Measurements from ENCODE around the gene PSME4.
"Not testable (repeated sequence)": the region's sequence is repeated elsewhere in the genome, so short reads cannot be mapped to it uniquely, and the experiment has no call there.

PSME4 gene

DNA sequence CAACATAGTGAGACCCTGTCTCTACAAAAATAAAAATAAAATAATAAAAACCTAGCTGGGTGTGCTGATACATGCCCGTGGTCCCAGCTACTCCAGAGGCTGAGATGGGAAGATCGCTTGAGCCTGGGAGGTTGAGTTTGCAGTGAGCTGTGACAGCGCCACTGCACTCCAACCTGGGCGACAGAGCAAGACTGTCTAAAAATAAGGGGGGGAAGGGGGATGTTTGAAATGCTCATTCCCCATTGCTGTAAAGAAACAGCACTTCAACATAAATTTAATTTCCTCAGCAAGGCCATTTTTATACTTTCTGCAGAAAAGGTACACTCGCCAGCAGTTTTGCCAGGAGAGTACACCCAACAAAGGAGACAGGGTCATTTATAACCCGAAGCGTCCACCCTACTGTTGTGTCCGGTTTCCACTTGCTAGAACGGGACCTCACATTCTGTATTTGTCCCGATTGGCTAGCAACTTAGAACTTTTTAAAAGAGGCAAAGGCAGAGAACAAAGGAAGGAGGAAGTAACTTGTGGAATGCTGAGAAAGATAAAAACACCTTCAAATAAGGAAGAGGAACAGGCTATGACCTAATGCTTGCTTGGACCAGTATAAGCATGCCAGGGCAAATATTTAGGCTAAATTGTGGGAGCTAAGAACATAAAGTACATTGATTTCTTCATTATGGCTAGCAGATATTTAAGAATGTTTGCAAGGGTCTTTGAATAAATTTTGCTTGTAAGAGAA is 9.1 kb downstream of the PSME4 start:
- not testable (repeated sequence) for DNase-seq

DNA sequence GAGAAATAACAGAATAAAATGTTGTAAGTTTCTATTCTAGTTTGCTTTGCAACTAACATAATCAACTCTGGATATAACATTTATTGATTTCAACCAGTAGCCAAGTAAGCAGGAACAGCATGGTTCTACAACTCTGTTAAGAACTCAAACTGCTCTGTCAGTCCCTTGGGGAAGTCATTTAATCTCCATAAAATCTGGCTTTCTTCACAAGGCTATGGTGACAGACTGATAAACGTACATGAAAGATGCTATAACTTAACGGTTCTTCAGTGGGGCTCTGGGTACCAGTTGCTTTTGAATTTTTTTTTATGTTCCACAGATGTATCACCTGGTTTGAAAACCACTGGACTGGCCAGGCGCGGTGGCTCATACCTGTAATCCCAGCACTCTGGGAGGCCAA is 10.3 kb downstream of the PSME4 start:
- DNase-seq: no peak

- no peak for DNase-seq
These were observed 12.3 kb downstream of the PSME4 start for GRCh38 chr2:53958443-53958842.

GRCh38 chr2:53952519-53952918 is 18.3 kb downstream of the PSME4 start:
- no peak for DNase-seq

- no peak for DNase-seq
These were observed 21.3 kb downstream of the PSME4 start for GRCh38 chr2:53949457-53949856.

DNA sequence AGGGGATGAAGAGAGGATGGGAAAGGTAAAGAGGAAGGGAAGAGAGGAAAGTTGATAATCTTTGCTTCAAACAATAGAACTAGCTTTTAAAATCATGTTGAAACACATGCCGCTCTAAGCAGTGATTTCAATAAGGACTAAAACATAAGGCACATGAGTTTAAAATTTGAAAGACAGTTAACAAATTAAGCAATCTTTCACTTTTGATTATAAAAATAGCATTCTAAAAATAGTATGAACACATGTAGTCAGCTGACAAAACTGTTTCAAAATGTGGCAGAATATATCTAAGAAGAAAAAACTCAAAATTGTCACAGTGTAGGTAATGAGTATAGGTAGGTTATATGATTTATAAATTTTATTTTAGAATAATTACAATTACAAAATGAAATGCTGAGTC is 25.3 kb downstream of the PSME4 start:
- no peak for DNase-seq

DNA sequence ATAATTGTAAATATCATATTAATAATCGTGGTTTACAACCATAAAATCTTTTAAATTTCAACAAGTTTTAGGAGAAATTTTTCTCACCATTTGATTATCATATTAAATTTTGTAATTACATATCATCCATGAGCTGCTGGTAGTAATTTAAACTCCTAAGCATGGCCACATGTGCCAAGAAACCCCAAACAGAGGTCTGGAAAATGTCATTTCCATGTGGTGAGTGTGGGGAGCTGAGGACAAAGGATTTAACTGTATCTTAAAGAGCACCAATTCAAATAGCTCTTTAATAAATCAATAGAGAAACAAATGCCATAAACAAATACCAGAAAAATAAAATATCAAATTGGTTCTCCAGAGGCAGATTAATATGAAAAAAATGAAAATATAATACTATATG is 26.3 kb downstream of the PSME4 start:
- DNase-seq: no peak

DNA sequence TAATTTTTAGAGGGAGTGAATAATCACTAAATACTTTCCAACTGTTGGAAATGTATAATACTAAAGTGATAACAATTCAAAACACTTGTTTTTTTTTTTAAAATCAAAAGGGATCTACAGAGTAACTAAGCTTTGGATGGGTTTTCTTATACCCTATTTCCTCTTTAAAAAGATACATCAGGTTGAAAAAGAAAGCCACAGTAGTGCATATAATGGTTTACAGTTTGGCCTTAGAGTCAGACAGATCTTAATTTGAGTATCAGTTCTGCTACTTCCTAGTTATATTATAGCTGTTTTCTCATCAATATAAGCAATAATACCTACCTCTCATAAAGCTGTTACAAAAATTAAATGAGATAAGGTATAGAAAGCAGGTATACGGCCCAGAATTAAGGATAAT is 28.5 kb downstream of the PSME4 start:
- no peak for DNase-seq

GRCh38 chr2:53941749-53942148 is 29.0 kb downstream of the PSME4 start:
- no peak for DNase-seq

- no peak for DNase-seq
These were observed 31.1 kb downstream of the PSME4 start for GRCh38 chr2:53939656-53940055.

DNA sequence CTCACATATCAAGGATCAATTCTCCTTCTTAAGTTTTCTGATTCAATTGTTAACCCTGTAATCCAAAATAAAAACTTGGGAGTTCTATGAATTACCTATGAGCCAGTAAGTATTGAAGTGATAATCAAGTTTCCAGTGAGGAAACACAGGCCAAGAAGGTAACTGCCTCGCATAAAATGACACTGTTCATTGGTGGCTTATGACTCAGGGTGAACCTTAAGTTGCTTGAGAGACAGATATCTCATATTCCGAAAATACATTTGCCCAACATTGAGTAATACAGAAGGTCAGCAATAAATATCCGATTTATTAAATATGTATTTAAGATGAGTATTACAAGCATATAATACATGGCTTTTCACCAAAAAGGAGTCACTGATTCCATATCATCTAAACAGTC is 31.9 kb downstream of the PSME4 start:
- no peak for DNase-seq

DNA sequence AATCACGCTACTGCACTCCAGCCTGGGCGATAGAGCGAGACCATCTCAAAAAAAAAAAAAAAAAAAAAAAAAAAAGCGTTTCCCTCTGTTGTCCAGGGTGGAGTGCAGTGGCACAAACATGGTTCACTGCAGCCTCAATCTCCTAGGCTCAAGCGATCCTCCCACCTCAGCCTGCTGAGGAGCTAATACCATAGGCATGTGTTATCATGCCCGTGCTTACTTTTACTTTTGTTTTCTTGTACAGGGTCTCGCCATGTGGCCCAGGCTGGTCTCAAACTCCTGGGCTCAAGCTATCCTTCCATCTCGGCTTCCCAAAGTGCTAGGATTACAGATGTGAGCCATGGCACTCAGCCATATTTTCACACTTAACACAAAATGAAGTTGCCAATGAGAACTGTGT is 37.5 kb downstream of the PSME4 start:
- no peak for DNase-seq

DNA sequence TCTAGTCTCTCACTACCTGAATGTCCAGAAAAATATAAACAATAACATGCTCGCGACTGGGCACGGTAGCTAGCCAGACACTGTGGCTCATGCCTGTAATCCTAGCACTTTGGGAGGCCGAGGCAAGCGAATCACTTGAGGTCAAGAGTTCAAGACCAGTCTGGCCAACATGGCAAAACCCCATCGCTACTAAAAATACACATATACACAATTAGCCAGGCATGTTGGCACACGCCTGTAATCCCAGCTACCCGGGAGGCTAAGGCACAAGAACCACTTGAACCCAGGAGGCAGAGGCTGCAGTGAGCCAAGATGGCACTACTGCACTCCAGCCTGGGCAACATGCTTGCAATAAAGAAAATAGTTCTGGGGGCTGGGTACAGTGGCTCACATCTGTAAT is 44.5 kb downstream of the PSME4 start:
- not testable (repeated sequence) for DNase-seq

DNA sequence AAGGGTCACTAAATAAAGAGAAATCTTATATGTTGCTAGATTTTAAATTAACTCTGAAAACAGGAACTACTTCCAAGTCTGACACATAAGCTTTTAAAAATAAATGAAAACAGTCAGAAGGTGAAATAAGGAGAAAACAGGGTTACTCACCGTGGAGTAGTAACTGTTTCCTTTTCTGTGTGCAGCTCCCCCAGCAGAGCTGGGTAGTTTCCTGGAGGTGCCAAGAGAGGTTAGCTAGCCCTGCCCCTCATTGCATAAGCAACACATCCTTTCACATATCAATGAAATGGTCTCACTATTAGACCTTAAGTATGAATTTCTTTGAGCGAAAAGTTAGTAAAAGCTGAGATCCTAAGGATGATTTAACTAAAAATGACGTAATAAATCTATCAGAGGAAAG is 57.1 kb downstream of the PSME4 start:
- DNase-seq: no peak

GRCh38 chr2:53911434-53912189 is 59.2 kb downstream of the PSME4 start:
- no peak for DNase-seq

GRCh38 chr2:53907582-53907981 is 63.2 kb downstream of the PSME4 start:
- DNase-seq: no peak

GRCh38 chr2:53905396-53905795 is 65.4 kb downstream of the PSME4 start:
- no peak for DNase-seq

DNA sequence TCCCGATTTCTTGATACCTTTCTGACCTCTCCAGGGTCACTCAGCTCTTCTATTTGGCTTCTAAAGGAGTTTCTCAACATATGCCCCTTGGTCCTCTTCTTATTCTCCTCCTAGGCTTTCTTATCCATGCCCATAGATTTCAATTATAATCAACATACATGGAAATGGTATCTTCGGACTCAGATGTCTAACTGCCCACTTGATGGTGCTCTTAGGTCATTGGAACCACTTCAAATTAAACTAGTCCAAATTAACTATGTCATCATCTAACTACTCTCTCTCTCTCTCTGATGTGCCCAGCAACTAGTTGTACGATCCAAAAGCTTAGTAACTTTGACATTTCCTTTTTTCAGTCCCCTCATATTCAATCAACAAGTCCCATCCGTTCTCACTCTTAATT is 67.8 kb downstream of the PSME4 start:
- no peak for DNase-seq

DNA sequence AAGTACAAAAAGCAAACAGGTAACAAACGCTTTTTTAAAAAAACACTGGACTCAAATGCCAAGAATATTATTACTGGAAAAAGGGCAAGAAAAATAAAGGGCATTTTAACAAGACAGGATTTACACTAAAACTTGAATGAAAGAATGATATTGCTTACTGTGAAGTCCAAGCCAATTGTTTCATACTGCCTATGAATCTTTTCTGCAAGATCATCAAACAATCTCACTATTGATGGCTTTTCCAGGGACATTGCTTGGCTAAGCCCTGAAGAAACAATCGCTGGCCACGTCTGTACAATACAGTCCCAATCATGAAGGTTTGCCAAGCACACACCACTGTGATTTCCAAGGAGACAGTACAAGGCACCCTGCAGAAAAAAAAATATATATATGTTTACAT is 69.6 kb downstream of the PSME4 start:
- no peak for DNase-seq

GRCh38 chr2:53896864-53897263 is 73.9 kb downstream of the PSME4 start:
- no peak for DNase-seq

DNA sequence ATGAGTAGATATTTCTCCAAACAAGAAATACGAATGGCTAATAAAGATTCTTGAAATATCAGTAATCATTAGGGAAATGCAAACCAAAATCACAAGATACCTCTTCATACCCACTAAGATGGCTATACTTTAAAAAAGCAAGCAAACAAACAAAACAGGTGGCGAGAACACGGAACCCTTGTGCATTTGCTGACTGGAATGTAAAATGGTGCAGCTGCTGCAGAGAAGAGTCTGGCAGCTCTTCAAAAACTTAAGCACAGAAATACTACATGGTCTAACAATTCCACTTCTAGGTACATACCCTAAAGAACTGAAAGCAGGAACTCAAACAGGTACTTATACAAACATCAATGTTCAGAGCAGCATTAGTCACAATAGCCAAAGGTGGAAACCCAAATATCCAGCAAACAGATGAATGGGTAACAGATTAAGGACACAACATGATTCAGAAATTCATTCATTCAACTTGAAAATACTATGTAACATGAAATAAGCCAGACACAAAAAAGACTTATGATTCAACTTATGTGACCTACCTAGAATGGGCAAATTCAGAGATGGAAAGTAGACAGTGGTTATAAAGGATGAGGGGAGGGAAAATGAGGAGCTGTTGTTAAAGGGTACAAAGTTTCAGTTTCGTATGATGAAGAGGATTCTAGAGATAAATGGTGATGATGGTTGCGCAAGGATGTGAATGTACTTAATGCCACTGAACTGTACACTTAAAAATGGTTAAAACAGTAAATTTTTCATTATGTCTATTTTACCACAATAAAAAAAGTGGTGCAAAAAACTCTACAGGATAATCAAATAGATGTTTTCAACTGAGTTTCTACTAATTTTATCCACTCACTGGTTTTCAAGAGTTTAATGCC is 84.2 kb downstream of the PSME4 start:
- DNase-seq: no peak

- no peak for DNase-seq
These were observed 85.9 kb downstream of the PSME4 start for GRCh38 chr2:53884883-53885282.

GRCh38 chr2:53881986-53882385 is 88.8 kb downstream of the PSME4 start:
- DNase-seq: no peak

DNA sequence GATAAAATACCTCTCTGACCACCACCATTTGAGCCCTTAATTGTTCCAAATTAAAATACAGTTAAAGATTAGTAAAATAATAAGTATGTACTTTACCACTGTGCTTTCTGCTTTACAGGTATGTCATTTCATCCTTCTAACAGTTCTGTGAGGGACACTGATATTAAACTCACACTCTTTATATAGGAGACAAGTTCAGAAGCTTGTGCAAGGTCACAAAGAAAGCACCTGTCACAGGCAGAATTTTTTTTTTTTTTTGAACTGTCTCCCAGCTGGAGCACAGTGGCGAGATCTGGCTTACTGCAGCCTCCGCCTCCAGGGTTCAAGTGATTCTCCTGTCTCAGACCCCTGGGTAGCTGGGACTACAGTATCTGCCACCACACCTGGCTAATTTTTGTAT is 89.4 kb downstream of the PSME4 start:
- DNase-seq: no peak
